ENCODE measurements around the gene KLHDC7B. TPM values are rescaled to one million over a fixed set of nuclear protein-coding genes. Genes with fewer than 3 reads are reported as not detected.
A peak's percentile ranks its signal among the peaks of the same experiment; 100 is the strongest.

KLHDC7B gene
- total RNA-seq, 6 donors from 2014 or later: 0.39 to 1.5 (median 0.81) TPM; not detected in 2

- peaks cover 23 to 47% (median 26%) of the 10 kb centered on the region in 4 donors for H3K4me1 ChIP-seq
- WGBS, 2 donors: 1% methylated on average over 14 to 30 of the region's 76 CpGs
- H3K27me3 ChIP-seq: no peaks in the 10 kb centered on the region
- TF ChIP-seq, protein P1, sequence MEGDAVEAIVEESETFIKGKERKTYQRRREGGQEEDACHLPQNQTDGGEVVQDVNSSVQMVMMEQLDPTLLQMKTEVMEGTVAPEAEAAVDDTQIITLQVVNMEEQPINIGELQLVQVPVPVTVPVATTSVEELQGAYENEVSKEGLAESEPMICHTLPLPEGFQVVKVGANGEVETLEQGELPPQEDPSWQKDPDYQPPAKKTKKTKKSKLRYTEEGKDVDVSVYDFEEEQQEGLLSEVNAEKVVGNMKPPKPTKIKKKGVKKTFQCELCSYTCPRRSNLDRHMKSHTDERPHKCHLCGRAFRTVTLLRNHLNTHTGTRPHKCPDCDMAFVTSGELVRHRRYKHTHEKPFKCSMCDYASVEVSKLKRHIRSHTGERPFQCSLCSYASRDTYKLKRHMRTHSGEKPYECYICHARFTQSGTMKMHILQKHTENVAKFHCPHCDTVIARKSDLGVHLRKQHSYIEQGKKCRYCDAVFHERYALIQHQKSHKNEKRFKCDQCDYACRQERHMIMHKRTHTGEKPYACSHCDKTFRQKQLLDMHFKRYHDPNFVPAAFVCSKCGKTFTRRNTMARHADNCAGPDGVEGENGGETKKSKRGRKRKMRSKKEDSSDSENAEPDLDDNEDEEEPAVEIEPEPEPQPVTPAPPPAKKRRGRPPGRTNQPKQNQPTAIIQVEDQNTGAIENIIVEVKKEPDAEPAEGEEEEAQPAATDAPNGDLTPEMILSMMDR (IDR thresholded peaks at IDR 0.05): peak in 2 of 6 experiments; percentile 20 to 49
- TF ChIP-seq POLR2AphosphoS5 (IDR thresholded peaks at IDR 0.05): peak; percentile 96
- peak in 1 of 4 donors; percentile 84 for TF ChIP-seq EP300 (IDR thresholded peaks at IDR 0.05)
- peak in 2 of 4 donors; percentile 67 to 83 for TF ChIP-seq POLR2A (IDR thresholded peaks at IDR 0.05)
- DNase-seq (peak; percentile 94 to 99), ATAC-seq (ENCODE audit: low FRiP score in 2 of 2) (peak; percentile 89 to 92)
- peak within 1 kb of the TSS; percentile 92 to 97 (median 95) for H3K27ac ChIP-seq
- H3K4me3 ChIP-seq: peak within 1 kb of the TSS; percentile 81 to 99 (median 98)
- H3K36me3 ChIP-seq: peaks cover 10 to 30% (median 27%) of the 10 kb centered on the region in 4 donors
- no peaks in the 10 kb centered on the region for H3K9me3 ChIP-seq
These were observed 37.5 kb upstream of the KLHDC7B start, which contains the start of gene NCAPH2 for GRCh38 chr22:50507991-50508884. Gene NCAPH2, plus strand, starts transcription at chr22:50508224. Its CDS starts 114 bp downstream, at chr22:50508338.

- TF ChIP-seq POLR2AphosphoS5 (IDR thresholded peaks at IDR 0.05): no peak
- TF ChIP-seq, protein P1 (IDR thresholded peaks at IDR 0.05): no peak
- TF ChIP-seq EP300 (IDR thresholded peaks at IDR 0.05): no peak
- Histone ChIP-seq H3K36me3 (peaks cover 9 to 24% (median 22%) of the 10 kb centered on the region in 4 donors), H3K27me3 (no peaks in the 10 kb centered on the region), H3K4me1 (peaks cover 23 to 49% (median 27%) of the 10 kb centered on the region in 4 donors), H3K4me3 (peak overlapping the region in 3 of 4 donors; percentile 72 to 99 (median 75)), H3K27ac (peak overlapping the region; percentile 92 to 97 (median 95)), H3K9me3 (no peaks in the 10 kb centered on the region)
- ATAC-seq (ENCODE audit: low FRiP score in 2 of 2): no peak
- 12 to 25% methylated on average over 3 of the region's 3 CpGs for WGBS, 2 donors
- DNase-seq: no peak
These were observed 36.8 kb upstream of the KLHDC7B start for GRCh38 chr22:50508897-50509296.

GRCh38 chr22:50513175-50513574 lies 32.5 kb upstream of the KLHDC7B start:
- peaks cover 4 to 27% (median 16%) of the 10 kb centered on the region in 4 donors for H3K36me3 ChIP-seq
- H3K27me3 ChIP-seq: no peaks in the 10 kb centered on the region
- ATAC-seq (ENCODE audit: low FRiP score in 2 of 2): no peak
- WGBS, 2 donors: 93 to 96% methylated on average over 14 to 15 of the region's 15 CpGs
- H3K27ac ChIP-seq: peak overlapping the region in 2 of 4 donors; percentile 22 to 45
- no peak overlapping the region for H3K4me3 ChIP-seq
- H3K4me1 ChIP-seq: peaks cover 12 to 27% (median 16%) of the 10 kb centered on the region in 4 donors
- DNase-seq: no peak
- TF ChIP-seq EP300 (IDR thresholded peaks at IDR 0.05) (no peak), POLR2A (IDR thresholded peaks at IDR 0.05) (no peak), POLR2AphosphoS5 (IDR thresholded peaks at IDR 0.05) (no peak)
- TF ChIP-seq, protein P1 (IDR thresholded peaks at IDR 0.05): no peak
- H3K9me3 ChIP-seq: no peaks in the 10 kb centered on the region

- no peak overlapping the region for H3K27ac ChIP-seq
- peaks cover 11 to 52% (median 36%) of the 10 kb centered on the region in 4 donors for H3K36me3 ChIP-seq
- WGBS, 2 donors: 91 to 94% methylated on average over 8 of the region's 8 CpGs
- no peaks in the 10 kb centered on the region for H3K9me3 ChIP-seq
- no peak overlapping the region for H3K4me3 ChIP-seq
- H3K27me3 ChIP-seq: no peaks in the 10 kb centered on the region
- no peak for ATAC-seq (ENCODE audit: low FRiP score in 2 of 2)
- DNase-seq: no peak
- no peak for TF ChIP-seq POLR2A (IDR thresholded peaks at IDR 0.05)
- no peak for TF ChIP-seq EP300 (IDR thresholded peaks at IDR 0.05)
- TF ChIP-seq POLR2AphosphoS5 (IDR thresholded peaks at IDR 0.05): no peak
- TF ChIP-seq, protein P1 (IDR thresholded peaks at IDR 0.05): no peak
- peaks cover 0 to 11% (median 5%) of the 10 kb centered on the region in 4 donors for H3K4me1 ChIP-seq
These were observed 29.6 kb upstream of the KLHDC7B start for GRCh38 chr22:50516068-50516467.

Measured in upper lobe of left lung (tissue), 6 donors.